ENCODE data around the gene MINDY1.

DNA sequence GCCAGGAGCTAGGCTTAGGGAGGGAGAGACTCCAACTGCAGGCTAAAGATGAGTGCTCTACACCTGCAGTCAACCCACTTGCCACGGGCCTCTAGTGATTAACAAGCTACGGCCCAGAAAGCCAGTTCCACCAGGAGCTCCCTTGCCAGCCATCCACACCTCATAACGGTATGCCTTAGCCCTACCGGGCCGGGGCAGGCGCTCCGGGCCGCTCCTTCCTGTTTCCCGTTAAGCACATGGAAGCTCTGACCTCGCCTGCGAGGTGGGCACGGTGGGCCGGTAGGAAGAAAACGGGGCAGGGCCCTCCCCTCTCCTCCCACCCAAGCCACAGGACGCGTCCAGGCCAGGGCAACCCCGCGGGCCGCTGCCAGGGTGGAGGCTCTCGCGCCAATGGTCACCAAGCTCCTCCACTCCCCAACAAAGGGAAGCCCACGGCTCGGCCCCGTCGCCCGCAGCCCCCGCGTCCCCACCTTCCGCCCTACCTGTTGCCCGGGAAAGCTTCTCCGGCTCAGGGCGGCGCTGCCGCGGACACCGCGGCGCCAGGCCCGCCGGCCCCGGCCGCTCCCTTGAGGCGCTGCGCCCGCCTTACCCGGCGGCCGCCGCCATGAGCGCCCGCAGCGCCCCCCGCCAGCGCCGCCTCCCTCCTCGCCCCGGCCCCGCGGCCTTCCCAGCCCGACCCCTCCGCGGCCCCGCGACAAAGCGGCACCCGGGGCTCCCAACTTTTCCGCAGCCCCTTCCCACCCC lies 32.7 kb downstream of the MINDY1 start:
- TF ChIP-seq CTCF (conservative IDR thresholded peaks at IDR 0.05; ENCODE audit: low read depth, low read length) (no peak), EZH2 (IDR thresholded peaks at IDR 0.05; ENCODE audit: borderline replicate concordance, low read depth, low read length, poor library complexity, severe bottlenecking) (no peak)

Measured in A673 (cell line).